Ascending aorta (tissue), 2 donors: ENCODE results near the gene MAGI3. TPM values are rescaled to one million over a fixed set of nuclear protein-coding genes. Genes with fewer than 3 reads are reported as not detected.

Source experiments
- DNase-seq, 2 donors: peaks; one replicate each; pipeline ENCODE4 v3.0.0-alpha.2; 2019; ENCODE audit warnings: low spot score in 2 of 2
- H3K27ac ChIP-seq, 2 donors: fragments of 200-600 bp; sonication (generic); one replicate each; pipeline ENCODE4 v1.5.1; 2016 to 2017; ENCODE audit warnings: mild to moderate bottlenecking in 1 of 2
- H3K27me3 ChIP-seq: fragments of 200-600 bp; sonication (generic); one replicate; pipeline ENCODE4 v1.5.1; 2017
- H3K36me3 ChIP-seq, 2 donors: fragments of 200-600 bp; sonication (generic); one replicate each; pipeline ENCODE4 v1.5.1; 2016
- H3K4me1 ChIP-seq, 2 donors: fragments of 200-600 bp; sonication (generic); one replicate each; pipeline ENCODE4 v1.5.1; 2016 to 2017; ENCODE audit warnings: mild to moderate bottlenecking in 1 of 2
- H3K4me3 ChIP-seq, 2 donors: fragments of 200-600 bp; sonication (generic); one replicate each; pipeline ENCODE4 v1.5.1; 2016 to 2017; ENCODE audit warnings: mild to moderate bottlenecking in 1 of 2
- H3K9me3 ChIP-seq, 2 donors: fragments of 200-600 bp; sonication (generic); one replicate each; pipeline ENCODE4 v1.5.1; 2016
- intact Hi-C: fragments of 100-400 bp; cut with DNase I; formaldehyde crosslinking; loops from one replicate; pipeline ENCODE4 v1.15.1; 2023
- total RNA-seq: library from RNA; depleted of rRNA; stranded (reverse); fragments of >200 nt; gene quantifications from one replicate; pipeline ENCODE4 v1.1.0, GENCODE V29; 2016
- TF ChIP-seq, protein P1 (sequence below), 3 experiments: fragments of 200-600 bp in 2 of 3; fragments of 450-650 bp in 1 of 3; sonication (generic) in 2 of 3; IDR thresholded peaks; one replicate each; pipeline ENCODE4 v1.5.1; 2016 to 2019; ENCODE audit warnings: antibody characterized with exemption in 3 of 3, mild to moderate bottlenecking in 1 of 3, moderate library complexity in 1 of 3

Gene MAGI3
- total RNA-seq, 1 donor from 2014 or later, result 14.9 TPM

DNA sequence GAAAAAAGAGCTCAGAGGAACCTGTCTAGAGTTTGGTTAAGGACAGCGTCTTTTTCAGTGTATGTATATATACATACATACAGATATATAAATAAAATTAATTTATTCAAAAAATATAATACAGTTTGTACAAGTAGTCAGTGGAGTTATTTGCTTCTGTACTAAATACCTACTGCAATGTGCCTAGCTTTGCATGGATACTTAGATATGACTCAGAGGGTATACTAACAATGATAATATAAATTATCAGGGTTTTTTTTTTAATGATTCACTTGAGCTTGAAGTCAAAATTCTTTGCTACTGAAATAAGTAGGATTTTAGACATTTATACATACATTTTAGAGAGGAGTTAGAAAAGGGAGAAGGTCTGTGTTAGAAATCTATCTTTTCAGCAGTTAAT, 251.1 kb downstream of the MAGI3 start:
- TF ChIP-seq, protein P1, sequence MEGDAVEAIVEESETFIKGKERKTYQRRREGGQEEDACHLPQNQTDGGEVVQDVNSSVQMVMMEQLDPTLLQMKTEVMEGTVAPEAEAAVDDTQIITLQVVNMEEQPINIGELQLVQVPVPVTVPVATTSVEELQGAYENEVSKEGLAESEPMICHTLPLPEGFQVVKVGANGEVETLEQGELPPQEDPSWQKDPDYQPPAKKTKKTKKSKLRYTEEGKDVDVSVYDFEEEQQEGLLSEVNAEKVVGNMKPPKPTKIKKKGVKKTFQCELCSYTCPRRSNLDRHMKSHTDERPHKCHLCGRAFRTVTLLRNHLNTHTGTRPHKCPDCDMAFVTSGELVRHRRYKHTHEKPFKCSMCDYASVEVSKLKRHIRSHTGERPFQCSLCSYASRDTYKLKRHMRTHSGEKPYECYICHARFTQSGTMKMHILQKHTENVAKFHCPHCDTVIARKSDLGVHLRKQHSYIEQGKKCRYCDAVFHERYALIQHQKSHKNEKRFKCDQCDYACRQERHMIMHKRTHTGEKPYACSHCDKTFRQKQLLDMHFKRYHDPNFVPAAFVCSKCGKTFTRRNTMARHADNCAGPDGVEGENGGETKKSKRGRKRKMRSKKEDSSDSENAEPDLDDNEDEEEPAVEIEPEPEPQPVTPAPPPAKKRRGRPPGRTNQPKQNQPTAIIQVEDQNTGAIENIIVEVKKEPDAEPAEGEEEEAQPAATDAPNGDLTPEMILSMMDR (IDR thresholded peaks at IDR 0.05), result no peak
- no peaks in the 10 kb centered on the region for H3K9me3 ChIP-seq
- no peaks in the 10 kb centered on the region for H3K4me1 ChIP-seq
- H3K27ac ChIP-seq, result no peak overlapping the region
- H3K27me3 ChIP-seq, result no peaks in the 10 kb centered on the region
- H3K4me3 ChIP-seq, result no peak overlapping the region
- no peak for DNase-seq
- H3K36me3 ChIP-seq, result peaks cover 0 to 10% of the 10 kb centered on the region in 2 donors
- intact Hi-C loops, result no loop called here

DNA sequence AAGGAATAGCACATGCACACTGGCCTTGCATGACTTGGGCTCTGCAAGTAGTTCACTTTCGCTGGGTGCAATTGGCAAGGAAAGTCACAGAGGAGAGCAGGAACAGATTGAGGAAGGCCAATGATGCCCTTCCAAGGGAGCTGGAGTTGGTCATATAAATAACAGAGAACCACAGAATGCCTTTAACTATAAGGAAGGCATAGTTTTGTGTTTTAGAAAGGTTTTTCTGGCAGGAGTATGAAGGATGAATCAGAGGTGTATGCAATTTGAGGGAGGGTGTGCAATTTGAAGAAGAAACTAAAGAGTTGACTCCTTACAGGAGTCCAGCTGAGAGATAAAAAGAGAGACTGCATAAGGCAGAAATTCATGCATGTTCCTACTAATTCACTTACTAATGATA, 256.8 kb downstream of the MAGI3 start:
- H3K27me3 ChIP-seq, result no peaks in the 10 kb centered on the region
- no peak for DNase-seq
- peaks cover 0 to 13% of the 10 kb centered on the region in 2 donors for H3K36me3 ChIP-seq
- TF ChIP-seq, protein P1 (IDR thresholded peaks at IDR 0.05), result no peak
- no peak overlapping the region for H3K27ac ChIP-seq
- H3K4me1 ChIP-seq, result no peaks in the 10 kb centered on the region
- no peak overlapping the region for H3K4me3 ChIP-seq
- no peaks in the 10 kb centered on the region for H3K9me3 ChIP-seq
- intact Hi-C loops, result no loop called here

- intact Hi-C loops, result no loop called here
- Histone ChIP-seq H3K27ac (no peak overlapping the region), H3K4me1 (no peaks in the 10 kb centered on the region), H3K4me3 (no peak overlapping the region), H3K36me3 (peaks cover 0 to 8% of the 10 kb centered on the region in 2 donors), H3K9me3 (no peaks in the 10 kb centered on the region), H3K27me3 (no peaks in the 10 kb centered on the region)
- DNase-seq, result no peak
- TF ChIP-seq, protein P1 (IDR thresholded peaks at IDR 0.05), result no peak
These were observed 258.2 kb downstream of the MAGI3 start for GRCh38 chr1:113648478-113648877.

GRCh38 chr1:113652771-113653170, 262.5 kb downstream of the MAGI3 start:
- Histone ChIP-seq H3K36me3 (peaks cover 0 to 8% of the 10 kb centered on the region in 2 donors), H3K27me3 (no peaks in the 10 kb centered on the region), H3K9me3 (no peaks in the 10 kb centered on the region), H3K27ac (no peak overlapping the region), H3K4me3 (no peak overlapping the region), H3K4me1 (no peaks in the 10 kb centered on the region)
- TF ChIP-seq, protein P1 (IDR thresholded peaks at IDR 0.05), result no peak
- intact Hi-C loops, result no loop called here
- no peak for DNase-seq

DNA sequence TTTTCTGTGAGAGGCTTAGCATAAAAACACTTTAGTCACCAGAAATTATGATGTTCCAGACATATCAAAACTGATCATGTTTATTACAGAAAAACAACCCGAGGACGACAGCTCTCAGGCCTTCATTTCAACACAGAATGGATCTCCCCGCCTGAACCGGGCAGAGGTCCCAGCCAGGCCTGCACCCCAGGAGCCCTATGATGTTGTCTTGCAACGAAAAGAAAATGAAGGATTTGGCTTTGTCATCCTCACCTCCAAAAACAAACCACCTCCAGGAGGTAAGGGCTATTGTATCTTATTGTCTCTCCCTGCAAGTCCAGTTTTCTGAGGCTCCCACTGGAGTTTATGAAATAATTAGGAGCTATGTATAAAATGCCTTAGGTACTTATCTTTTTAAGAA, 263.4 kb downstream of the MAGI3 start:
- H3K36me3 ChIP-seq, result peaks cover 0 to 4% of the 10 kb centered on the region in 2 donors
- no peak for DNase-seq
- H3K4me3 ChIP-seq, result no peak overlapping the region
- no peaks in the 10 kb centered on the region for H3K4me1 ChIP-seq
- no peaks in the 10 kb centered on the region for H3K27me3 ChIP-seq
- no peaks in the 10 kb centered on the region for H3K9me3 ChIP-seq
- intact Hi-C loops, result no loop called here
- no peak overlapping the region for H3K27ac ChIP-seq
- TF ChIP-seq, protein P1 (IDR thresholded peaks at IDR 0.05), result no peak

DNA sequence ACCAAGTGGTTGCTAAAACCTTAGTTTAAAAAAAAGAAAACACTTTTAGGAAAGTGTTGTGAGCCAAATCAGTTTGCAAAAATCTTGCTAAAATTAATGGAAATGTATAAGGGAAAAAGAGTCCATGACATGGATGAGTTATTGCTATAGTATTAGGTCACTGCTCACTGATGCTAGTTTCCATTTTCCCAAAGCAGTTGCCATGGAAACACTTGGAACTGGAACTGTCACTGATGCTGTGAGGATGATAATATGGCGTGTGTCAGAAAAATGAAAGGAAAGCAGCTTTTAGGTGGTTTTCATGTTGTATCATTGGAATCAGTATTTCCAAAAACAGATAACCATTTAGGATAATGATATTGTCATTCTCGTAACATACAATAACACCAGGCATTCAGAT, 264.6 kb downstream of the MAGI3 start:
- intact Hi-C loops, result no loop called here
- Histone ChIP-seq H3K36me3 (no peaks in the 10 kb centered on the region), H3K27me3 (no peaks in the 10 kb centered on the region), H3K27ac (no peak overlapping the region), H3K4me3 (no peak overlapping the region), H3K9me3 (no peaks in the 10 kb centered on the region), H3K4me1 (no peaks in the 10 kb centered on the region)
- DNase-seq, result no peak
- TF ChIP-seq, protein P1 (IDR thresholded peaks at IDR 0.05), result no peak
